Keratinocyte (primary cell): ENCODE results near the gene CDH15. TPM values are rescaled to one million over a fixed set of nuclear protein-coding genes. Genes with fewer than 3 reads are reported as not detected.

ENCODE experiments used
- DNase-seq: peaks from one replicate; pipeline ENCODE4 v3.0.0-alpha.2; 2011; ENCODE audit warnings: low read depth, missing footprints, low spot score
- FAIRE-seq: peaks from 2 replicates; lab custom pipeline; 2011; peaks lifted over from hg19 to GRCh38; lab: Jason Lieb, UNC
- H2AFZ ChIP-seq: 2 replicates; pipeline ENCODE4 v1.6.0; 2012; ENCODE audit warnings: low read length, control low read depth, inconsistent platforms; ENCODE audit not compliant: control insufficient read depth
- H3K27ac ChIP-seq: 2 replicates; pipeline ENCODE4 v1.5.1; 2011; ENCODE audit warnings: low read length; ENCODE audit not compliant: control insufficient read depth, insufficient read depth
- H3K27me3 ChIP-seq: 3 replicates; pipeline ENCODE4 v1.6.0; 2011; ENCODE audit warnings: low read length; ENCODE audit not compliant: control insufficient read depth, insufficient read depth; ENCODE audit errors: extremely low read depth
- H3K36me3 ChIP-seq, 2 experiments: 2 replicates in 1 of 2; 3 replicates in 1 of 2; pipeline ENCODE4 v1.5.1; 2011; ENCODE audit warnings: low read length in 2 of 2, mild to moderate bottlenecking in 1 of 2; ENCODE audit not compliant: control insufficient read depth in 2 of 2, insufficient read depth in 2 of 2; ENCODE audit errors: extremely low read depth in 1 of 2
- H3K4me1 ChIP-seq: 3 replicates; pipeline ENCODE4 v1.5.1; 2011; ENCODE audit warnings: low read length; ENCODE audit not compliant: control insufficient read depth, insufficient read depth; ENCODE audit errors: extremely low read depth
- H3K4me2 ChIP-seq: 3 replicates; pipeline ENCODE4 v1.6.0; 2011; ENCODE audit warnings: low read depth, low read length; ENCODE audit not compliant: control insufficient read depth, insufficient read depth; ENCODE audit errors: extremely low read depth
- H3K4me3 ChIP-seq, 3 experiments: fragments of 200-600 bp in 1 of 3; sonication (generic) in 1 of 3; 2 replicates in 2 of 3; 3 replicates in 1 of 3; pipeline ENCODE4 v1.5.1; 2011 to 2016; ENCODE audit warnings: low read length in 3 of 3, mild to moderate bottlenecking in 3 of 3, control low read depth in 2 of 3, inconsistent platforms in 1 of 3, low read depth in 1 of 3, mixed read lengths in 1 of 3, mixed run types in 1 of 3, moderate library complexity in 1 of 3; ENCODE audit not compliant: control insufficient read depth in 2 of 3, insufficient read depth in 2 of 3; ENCODE audit errors: extremely low read depth in 1 of 3
- H3K79me2 ChIP-seq: 2 replicates; pipeline ENCODE4 v1.6.0; 2012; ENCODE audit warnings: low read length; ENCODE audit not compliant: control insufficient read depth, insufficient read depth
- H3K9ac ChIP-seq: 3 replicates; pipeline ENCODE4 v1.6.0; 2011; ENCODE audit warnings: low read length; ENCODE audit not compliant: control insufficient read depth, insufficient read depth; ENCODE audit errors: extremely low read depth
- H3K9me1 ChIP-seq: 3 replicates; pipeline ENCODE4 v1.6.0; 2011; ENCODE audit warnings: low read length; ENCODE audit not compliant: control insufficient read depth, insufficient read depth; ENCODE audit errors: extremely low read depth
- H3K9me3 ChIP-seq: 2 replicates; pipeline ENCODE4 v1.5.1; 2012; ENCODE audit warnings: low read depth, low read length; ENCODE audit not compliant: control insufficient read depth
- H4K20me1 ChIP-seq: 3 replicates; pipeline ENCODE4 v1.6.0; 2011; ENCODE audit warnings: low read length; ENCODE audit not compliant: control insufficient read depth, insufficient read depth; ENCODE audit errors: extremely low read depth
- EZH2 ChIP-seq: IDR thresholded peaks from one replicate; pipeline ENCODE4 v1.6.1; 2012; ENCODE audit warnings: inconsistent platforms, mild to moderate bottlenecking, low read length, moderate library complexity
- dilution Hi-C: fragments of 300-500 bp; cut with MboI; formaldehyde crosslinking; loops from one replicate; pipeline ENCODE4 v1.7.0; 2020; ENCODE audit warnings: low sequenced_read_pairs; ENCODE audit not compliant: extremely low pct_ligation_motif_present
- polyA plus RNA-seq, 5 experiments: library from polyadenylated mRNA; depleted of rRNA in 3 of 5; stranded (reverse) in 3 of 5; stranded (forward) in 1 of 5; unstranded in 1 of 5; fragments of >200 nt; gene quantifications; 1 replicate in 1 of 5; 2 replicates in 3 of 5; 3 replicates in 1 of 5; pipeline versions ENCODE4 v1.2.1 to v1.2.3, GENCODE V29; 2011 to 2012; ENCODE audit warnings: missing spikeins in 2 of 5, low read depth in 1 of 5, low replicate concordance in 1 of 5
- TF ChIP-seq, protein P1 (sequence below), 3 experiments: IDR thresholded peaks in 1 of 3; conservative IDR thresholded peaks in 1 of 3; optimal IDR thresholded peaks in 1 of 3; 2 replicates in 2 of 3; 3 replicates in 1 of 3; pipeline versions ENCODE3 to v1.5.1; 2011; ENCODE audit warnings: low read length in 3 of 3, mild to moderate bottlenecking in 3 of 3, moderate library complexity in 2 of 3, control low read depth in 1 of 3, inconsistent platforms in 1 of 3; ENCODE audit not compliant: insufficient read depth in 2 of 3; ENCODE audit errors: extremely low read depth in 1 of 3

The CDH15 gene
- polyA plus RNA-seq, 1 donor (not counting 4 experiments of a cell fraction or from before 2014, with no cell fraction given): not detected

DNA sequence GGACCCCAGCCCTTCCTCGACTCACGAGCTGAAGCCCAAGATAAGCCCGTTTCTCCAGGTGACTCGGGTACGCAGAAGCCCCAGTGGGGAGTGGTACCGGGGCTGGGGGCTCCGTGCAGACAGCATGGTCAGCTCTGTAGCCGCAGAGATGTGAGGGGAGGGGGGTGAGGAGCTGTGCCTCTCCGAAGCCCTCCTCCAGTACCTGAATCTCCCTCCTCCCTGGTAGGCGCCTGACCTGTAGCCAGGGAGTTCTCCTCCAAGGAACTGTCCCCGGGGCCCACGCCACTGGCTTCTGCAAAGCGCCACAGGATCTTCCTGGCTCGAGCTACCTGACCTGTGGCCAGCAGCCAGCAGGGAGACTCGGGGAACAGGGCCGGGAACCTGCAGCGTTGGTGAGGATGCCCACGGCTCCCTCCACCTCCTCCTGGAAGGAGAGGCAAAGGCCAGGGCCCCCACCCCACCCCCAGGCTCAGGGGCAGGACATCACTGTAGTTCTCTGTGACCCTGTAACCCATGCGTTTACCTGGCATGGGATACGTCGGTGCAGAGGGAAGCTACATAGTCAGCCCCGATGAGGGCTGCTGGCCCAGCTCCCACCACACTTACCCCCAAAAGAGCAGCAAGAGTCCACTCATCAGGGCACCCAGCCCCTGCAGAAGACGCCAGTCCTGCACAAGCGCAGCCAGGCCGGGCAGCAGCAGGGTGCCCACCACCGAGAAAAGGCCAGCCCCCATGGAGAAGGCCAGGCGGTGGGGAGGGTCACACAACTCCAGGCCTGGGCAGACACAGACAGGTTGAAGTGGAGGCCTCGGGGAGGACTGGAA is 27.1 kb downstream of the CDH15 start:
- Histone ChIP-seq H3K4me2 (no peak overlapping the region), H3K27me3 (peaks cover 35% of the 10 kb centered on the region), H3K9ac (no peak overlapping the region), H3K9me1 (no peaks in the 10 kb centered on the region), H3K27ac (no peak overlapping the region), H4K20me1 (no peaks in the 10 kb centered on the region), H3K36me3 (no peaks in the 10 kb centered on the region), H2AFZ (no peak overlapping the region), H3K4me3 (no peak overlapping the region), H3K79me2 (no peaks in the 10 kb centered on the region), H3K9me3 (no peaks in the 10 kb centered on the region), H3K4me1 (no peaks in the 10 kb centered on the region)
- TF ChIP-seq, protein P1, sequence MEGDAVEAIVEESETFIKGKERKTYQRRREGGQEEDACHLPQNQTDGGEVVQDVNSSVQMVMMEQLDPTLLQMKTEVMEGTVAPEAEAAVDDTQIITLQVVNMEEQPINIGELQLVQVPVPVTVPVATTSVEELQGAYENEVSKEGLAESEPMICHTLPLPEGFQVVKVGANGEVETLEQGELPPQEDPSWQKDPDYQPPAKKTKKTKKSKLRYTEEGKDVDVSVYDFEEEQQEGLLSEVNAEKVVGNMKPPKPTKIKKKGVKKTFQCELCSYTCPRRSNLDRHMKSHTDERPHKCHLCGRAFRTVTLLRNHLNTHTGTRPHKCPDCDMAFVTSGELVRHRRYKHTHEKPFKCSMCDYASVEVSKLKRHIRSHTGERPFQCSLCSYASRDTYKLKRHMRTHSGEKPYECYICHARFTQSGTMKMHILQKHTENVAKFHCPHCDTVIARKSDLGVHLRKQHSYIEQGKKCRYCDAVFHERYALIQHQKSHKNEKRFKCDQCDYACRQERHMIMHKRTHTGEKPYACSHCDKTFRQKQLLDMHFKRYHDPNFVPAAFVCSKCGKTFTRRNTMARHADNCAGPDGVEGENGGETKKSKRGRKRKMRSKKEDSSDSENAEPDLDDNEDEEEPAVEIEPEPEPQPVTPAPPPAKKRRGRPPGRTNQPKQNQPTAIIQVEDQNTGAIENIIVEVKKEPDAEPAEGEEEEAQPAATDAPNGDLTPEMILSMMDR (optimal IDR thresholded peaks at IDR 0.05 in 1 of 3, IDR thresholded peaks at IDR 0.05 in 1 of 3, conservative IDR thresholded peaks at IDR 0.05 in 1 of 3; ENCODE audit: extremely low read depth in 1 of 3, insufficient read depth in 2 of 3, low read length in 3 of 3): no peak
- no peak for TF ChIP-seq EZH2
- DNase-seq (no peak), FAIRE-seq (no peak)
- dilution Hi-C loops: no loop called here

DNA sequence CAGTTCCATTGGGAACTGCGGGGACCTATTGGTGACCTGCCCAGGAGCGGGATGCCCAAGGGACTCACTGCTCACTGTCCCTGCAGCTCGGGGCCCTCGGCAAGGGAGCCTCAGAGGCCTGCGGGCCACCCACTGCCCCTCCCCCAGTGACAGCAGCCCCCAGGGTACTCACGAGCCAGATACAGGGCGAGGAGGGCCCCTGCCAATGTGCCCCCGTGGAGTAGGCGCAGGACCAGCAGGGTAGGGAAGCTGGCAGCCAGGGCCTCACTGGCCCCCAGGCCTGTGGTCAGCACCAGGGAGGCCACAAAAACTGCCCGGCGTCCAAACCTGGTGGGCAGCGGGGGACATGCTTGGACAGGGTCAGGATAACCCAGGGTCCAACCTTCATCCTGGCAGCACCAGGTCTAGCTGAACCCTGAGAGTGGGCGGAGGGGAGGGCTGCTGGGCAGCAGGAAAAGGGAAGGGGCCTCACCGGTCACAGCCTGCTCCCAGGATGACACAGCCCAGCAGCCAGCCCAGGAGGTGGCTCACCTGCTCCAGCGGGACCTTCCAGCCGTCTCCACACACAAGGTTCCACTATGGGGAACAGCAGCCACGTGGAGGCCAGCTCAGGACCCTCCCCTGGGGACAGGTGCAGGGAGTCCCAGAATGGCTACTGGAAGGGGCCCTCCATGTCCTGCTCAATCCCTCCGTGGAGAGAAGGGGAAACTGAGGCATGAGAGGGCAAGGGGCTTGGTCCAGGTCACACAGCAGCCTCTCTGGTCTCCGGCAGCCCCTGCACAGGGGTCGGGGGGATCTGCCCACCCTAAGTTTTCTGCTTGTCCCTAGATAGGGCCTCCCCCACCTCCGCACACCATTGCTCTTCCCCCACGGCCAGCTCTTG is 27.9 kb downstream of the CDH15 start:
- Histone ChIP-seq H3K79me2 (no peaks in the 10 kb centered on the region), H3K9me1 (no peaks in the 10 kb centered on the region), H3K36me3 (no peaks in the 10 kb centered on the region), H3K9ac (no peak overlapping the region), H3K4me3 (no peak overlapping the region), H3K4me1 (no peaks in the 10 kb centered on the region), H2AFZ (no peak overlapping the region), H3K9me3 (no peaks in the 10 kb centered on the region), H3K4me2 (no peak overlapping the region), H3K27ac (no peak overlapping the region), H4K20me1 (no peaks in the 10 kb centered on the region), H3K27me3 (peaks cover 35% of the 10 kb centered on the region)
- TF ChIP-seq EZH2: no peak
- dilution Hi-C loops: no loop called here
- FAIRE-seq (no peak), DNase-seq (no peak)
